ENCODE data around the gene ZNF217. TPM values are rescaled to one million over a fixed set of nuclear protein-coding genes. Genes with fewer than 3 reads are reported as not detected.
"Not testable (repeated sequence)": the region's sequence is repeated elsewhere in the genome, so short reads cannot be mapped to it uniquely, and the experiment has no call there.

Gene ZNF217
- total RNA-seq, 2 experiments from 2014 or later, result 83.5 to 87.4 TPM

DNA sequence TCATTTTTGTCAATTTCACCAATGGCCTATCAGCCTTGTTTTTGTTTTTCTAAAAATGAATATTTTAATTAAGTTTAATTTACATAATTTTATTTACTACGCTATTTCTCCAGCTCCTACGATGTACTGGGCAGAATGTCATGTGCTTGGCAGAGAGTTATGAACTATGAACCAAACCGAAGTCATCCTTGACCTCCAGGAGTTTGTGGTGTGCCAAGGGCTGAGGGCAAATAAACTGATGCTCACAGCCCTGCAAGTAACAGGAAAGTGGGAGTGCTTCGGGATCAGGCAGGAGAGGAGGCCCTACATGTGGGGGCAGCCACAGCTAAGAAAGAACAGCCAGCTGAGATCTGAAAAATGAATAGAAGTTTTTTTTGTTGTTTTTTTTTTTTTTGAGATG, 38.6 kb downstream of the ZNF217 start:
- POLR2A ChIA-PET, result no interaction called here
- no peaks in the 10 kb centered on the region for H3K4me1 Mint-ChIP-seq (ENCODE audit: low read depth)

DNA sequence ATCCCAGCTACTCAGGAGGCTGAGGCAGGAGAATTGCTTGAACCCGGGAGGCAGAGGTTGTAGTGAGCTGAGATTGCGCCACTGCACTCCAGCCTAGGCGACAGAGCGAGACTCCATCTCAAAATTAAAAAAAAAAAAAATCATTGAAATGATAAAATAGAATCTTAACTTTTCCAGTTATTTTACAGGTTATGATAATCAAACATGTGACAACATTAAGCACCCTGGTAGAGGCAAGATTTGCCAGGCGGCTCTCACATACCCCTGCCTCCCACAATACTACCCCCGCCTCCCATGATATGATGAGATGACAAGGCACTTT, 41.1 kb downstream of the ZNF217 start:
- ATAC-seq (ENCODE audit: poor library complexity); H3K9me3 Mint-ChIP-seq; H3K9me3 ChIP-seq (ENCODE audit: control insufficient read depth in 1 of 2, insufficient read depth in 1 of 2, low read length in 2 of 2); CTCF ChIA-PET; H3K4me1 Mint-ChIP-seq (ENCODE audit: low read depth); intact Hi-C loops (cut with DNase I, micrococcal nuclease); H3K27ac Mint-ChIP-seq; H3K36me3 Mint-ChIP-seq (ENCODE audit: low read depth); H3K4me3 Mint-ChIP-seq; H3K36me3 ChIP-seq (ENCODE audit: insufficient read depth, low read length); H3K4me1 ChIP-seq (ENCODE audit: insufficient read depth, low read length); DNase-seq; H3K27me3 ChIP-seq (ENCODE audit: control insufficient read depth in 1 of 2, insufficient read depth in 2 of 2, low read length in 2 of 2); POLR2A ChIA-PET; H3K27ac ChIP-seq (ENCODE audit: low read depth in 1 of 2, low read length in 2 of 2); H3K27me3 Mint-ChIP-seq; H3K4me3 ChIP-seq (ENCODE audit: low read length): not testable (repeated sequence)

More for the DNA sequence above, 38.6 kb downstream of the ZNF217 start:
- Mint-ChIP-seq H3K9me3 (no peaks in the 10 kb centered on the region), H3K27me3 (no peaks in the 10 kb centered on the region), H3K36me3 (ENCODE audit: low read depth) (peaks cover 7% of the 10 kb centered on the region), H3K4me3 (no peak overlapping the region), H3K27ac (no peak overlapping the region)
- Histone ChIP-seq H3K4me3 (ENCODE audit: low read length) (no peak overlapping the region), H3K27ac (ENCODE audit: low read depth in 1 of 2, low read length in 2 of 2) (no peak overlapping the region), H3K27me3 (ENCODE audit: control insufficient read depth in 1 of 2, insufficient read depth in 2 of 2, low read length in 2 of 2) (no peaks in the 10 kb centered on the region), H3K36me3 (ENCODE audit: insufficient read depth, low read length) (no peaks in the 10 kb centered on the region), H3K9me3 (ENCODE audit: control insufficient read depth in 1 of 2, insufficient read depth in 1 of 2, low read length in 2 of 2) (no peaks in the 10 kb centered on the region), H3K4me1 (ENCODE audit: insufficient read depth, low read length) (no peaks in the 10 kb centered on the region)
- TF ChIP-seq, protein P1, sequence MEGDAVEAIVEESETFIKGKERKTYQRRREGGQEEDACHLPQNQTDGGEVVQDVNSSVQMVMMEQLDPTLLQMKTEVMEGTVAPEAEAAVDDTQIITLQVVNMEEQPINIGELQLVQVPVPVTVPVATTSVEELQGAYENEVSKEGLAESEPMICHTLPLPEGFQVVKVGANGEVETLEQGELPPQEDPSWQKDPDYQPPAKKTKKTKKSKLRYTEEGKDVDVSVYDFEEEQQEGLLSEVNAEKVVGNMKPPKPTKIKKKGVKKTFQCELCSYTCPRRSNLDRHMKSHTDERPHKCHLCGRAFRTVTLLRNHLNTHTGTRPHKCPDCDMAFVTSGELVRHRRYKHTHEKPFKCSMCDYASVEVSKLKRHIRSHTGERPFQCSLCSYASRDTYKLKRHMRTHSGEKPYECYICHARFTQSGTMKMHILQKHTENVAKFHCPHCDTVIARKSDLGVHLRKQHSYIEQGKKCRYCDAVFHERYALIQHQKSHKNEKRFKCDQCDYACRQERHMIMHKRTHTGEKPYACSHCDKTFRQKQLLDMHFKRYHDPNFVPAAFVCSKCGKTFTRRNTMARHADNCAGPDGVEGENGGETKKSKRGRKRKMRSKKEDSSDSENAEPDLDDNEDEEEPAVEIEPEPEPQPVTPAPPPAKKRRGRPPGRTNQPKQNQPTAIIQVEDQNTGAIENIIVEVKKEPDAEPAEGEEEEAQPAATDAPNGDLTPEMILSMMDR (IDR thresholded peaks at IDR 0.05), result no peak
- ATAC-seq (ENCODE audit: poor library complexity), result no peak
- CTCF ChIA-PET, result no interaction called here
- no peak for DNase-seq
- intact Hi-C loops (cut with DNase I, micrococcal nuclease), result no loop called here

DNA sequence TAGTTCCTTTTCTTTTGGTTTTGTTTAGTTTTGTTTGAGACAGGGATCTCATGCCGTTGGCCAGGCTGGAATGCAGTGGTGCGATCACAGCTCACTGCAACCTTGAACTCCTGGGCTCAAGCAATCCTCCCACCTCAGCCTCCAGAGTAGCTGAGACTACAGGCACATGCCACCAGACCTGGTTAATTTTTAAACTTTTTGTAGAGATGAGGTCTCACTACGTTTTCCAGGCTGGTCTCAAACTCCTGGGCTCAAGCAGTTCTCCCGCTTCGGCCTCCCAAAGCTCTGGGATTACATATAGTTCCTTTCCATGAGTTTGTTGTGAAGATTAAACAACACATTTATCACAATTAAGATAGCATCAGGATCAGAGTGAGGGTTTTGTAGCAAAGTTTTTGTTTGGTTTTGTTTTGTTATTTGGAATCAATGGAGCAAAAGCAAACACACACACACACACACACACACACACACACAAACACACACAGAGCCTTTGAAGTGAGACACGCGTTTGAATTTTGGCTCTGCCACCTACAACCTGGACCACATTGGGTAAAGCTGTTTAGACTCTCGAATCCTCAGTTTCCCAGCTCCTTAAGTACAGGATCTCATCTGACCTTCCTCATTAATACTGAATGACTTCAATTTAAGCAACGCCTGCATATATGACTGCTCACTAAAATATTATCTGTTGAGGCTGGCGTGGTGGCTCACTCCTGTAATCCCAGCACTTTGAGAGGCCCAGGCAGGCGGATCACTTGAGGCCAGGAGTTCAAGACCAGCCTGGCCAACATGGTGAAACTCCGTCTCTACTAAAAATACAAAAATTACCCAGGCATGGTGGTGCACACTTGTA, 41.7 kb downstream of the ZNF217 start:
- H3K27ac Mint-ChIP-seq; intact Hi-C loops (cut with DNase I, micrococcal nuclease); H3K36me3 ChIP-seq (ENCODE audit: insufficient read depth, low read length); H3K27ac ChIP-seq (ENCODE audit: low read depth in 1 of 2, low read length in 2 of 2); H3K9me3 ChIP-seq (ENCODE audit: control insufficient read depth in 1 of 2, insufficient read depth in 1 of 2, low read length in 2 of 2); H3K36me3 Mint-ChIP-seq (ENCODE audit: low read depth); ATAC-seq (ENCODE audit: poor library complexity); H3K9me3 Mint-ChIP-seq; H3K4me1 Mint-ChIP-seq (ENCODE audit: low read depth); CTCF ChIA-PET; POLR2A ChIA-PET; H3K27me3 ChIP-seq (ENCODE audit: control insufficient read depth in 1 of 2, insufficient read depth in 2 of 2, low read length in 2 of 2); H3K4me3 ChIP-seq (ENCODE audit: low read length); H3K4me1 ChIP-seq (ENCODE audit: insufficient read depth, low read length); H3K4me3 Mint-ChIP-seq; H3K27me3 Mint-ChIP-seq; DNase-seq: not testable (repeated sequence)

DNA sequence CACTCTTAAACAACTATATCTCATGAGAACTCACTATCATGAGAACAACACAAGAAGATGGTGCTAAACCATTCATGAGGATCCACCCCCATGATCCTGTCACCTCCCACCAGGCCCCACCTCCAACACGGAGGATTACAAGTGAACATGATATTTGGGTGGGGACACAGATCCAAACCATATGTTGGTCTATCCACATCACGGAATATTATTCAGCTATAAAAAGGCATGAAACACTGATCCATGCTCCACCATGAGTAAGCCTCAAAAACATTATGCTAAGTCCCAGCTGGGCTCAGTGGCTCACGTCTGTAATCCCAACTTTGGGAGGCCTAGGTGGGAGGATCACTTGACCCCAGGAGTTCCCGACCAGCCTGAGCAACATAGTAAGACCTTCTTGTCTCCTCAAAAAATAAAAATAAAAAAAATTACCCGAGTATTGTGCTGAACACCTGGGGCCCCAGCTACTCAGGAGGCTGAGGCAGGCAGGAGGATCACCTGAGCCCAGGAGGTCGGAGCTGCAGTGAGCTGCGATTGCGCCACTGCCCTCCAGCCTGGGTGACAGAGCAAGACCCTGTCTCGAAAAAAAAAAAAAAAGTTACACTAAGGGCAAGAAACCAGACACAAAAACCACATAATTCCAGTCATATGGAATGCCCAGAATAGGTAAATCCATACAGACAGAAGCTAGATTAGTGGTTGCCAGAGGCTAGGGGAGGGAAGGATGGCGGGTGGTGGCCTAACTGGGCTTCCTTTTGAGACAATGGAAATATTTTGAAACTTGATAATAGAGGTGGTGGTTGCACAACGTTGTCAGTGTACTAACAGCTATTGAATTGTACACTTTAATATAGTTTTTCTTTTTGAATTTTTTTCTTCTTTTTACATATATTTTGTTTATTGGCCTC, 43.1 kb downstream of the ZNF217 start:
- ATAC-seq (ENCODE audit: poor library complexity) (no peak), DNase-seq (no peak)
- Histone ChIP-seq H3K9me3 (ENCODE audit: control insufficient read depth in 1 of 2, insufficient read depth in 1 of 2, low read length in 2 of 2) (no peaks in the 10 kb centered on the region), H3K4me1 (ENCODE audit: insufficient read depth, low read length) (no peaks in the 10 kb centered on the region), H3K36me3 (ENCODE audit: insufficient read depth, low read length) (no peaks in the 10 kb centered on the region), H3K27ac (ENCODE audit: low read depth in 1 of 2, low read length in 2 of 2) (no peak overlapping the region), H3K4me3 (ENCODE audit: low read length) (no peak overlapping the region), H3K27me3 (ENCODE audit: control insufficient read depth in 1 of 2, insufficient read depth in 2 of 2, low read length in 2 of 2) (no peaks in the 10 kb centered on the region)
- Mint-ChIP-seq H3K4me1 (ENCODE audit: low read depth) (peaks cover 5% of the 10 kb centered on the region), H3K36me3 (ENCODE audit: low read depth) (no peaks in the 10 kb centered on the region), H3K27ac (no peak overlapping the region), H3K9me3 (no peaks in the 10 kb centered on the region), H3K27me3 (no peaks in the 10 kb centered on the region), H3K4me3 (no peak overlapping the region)
- intact Hi-C loops (cut with DNase I, micrococcal nuclease), result no loop called here
- POLR2A ChIA-PET, result interaction anchor here (0.6 kb wide), 1 partner anchor 1382 kb away, joined by 3 read pairs; no protein-coding TSS in a partner anchor
- TF ChIP-seq, protein P1 (IDR thresholded peaks at IDR 0.05), result no peak
- CTCF ChIA-PET, result no interaction called here
